SU-DHL-6 (cell line): ENCODE measurements around the gene NCBP3.

Experiments
- CTCF ChIP-seq: fragments of 200-600 bp; sonication (generic); IDR thresholded peaks from one replicate; pipeline ENCODE4 v1.5.1; 2017; ENCODE audit warnings: antibody characterized with exemption, mild to moderate bottlenecking, low read length, moderate library complexity; ENCODE audit not compliant: insufficient read depth, poor library complexity, severe bottlenecking
- EZH2phosphoT487 ChIP-seq: fragments of 200-600 bp; sonication (generic), shearing (Covaris generic); conservative IDR thresholded peaks from 2 replicates; pipeline ENCODE4 v1.6.1; 2018; ENCODE audit warnings: mild to moderate bottlenecking, antibody characterized with exemption, low read length, moderate library complexity, mixed read lengths

DNA sequence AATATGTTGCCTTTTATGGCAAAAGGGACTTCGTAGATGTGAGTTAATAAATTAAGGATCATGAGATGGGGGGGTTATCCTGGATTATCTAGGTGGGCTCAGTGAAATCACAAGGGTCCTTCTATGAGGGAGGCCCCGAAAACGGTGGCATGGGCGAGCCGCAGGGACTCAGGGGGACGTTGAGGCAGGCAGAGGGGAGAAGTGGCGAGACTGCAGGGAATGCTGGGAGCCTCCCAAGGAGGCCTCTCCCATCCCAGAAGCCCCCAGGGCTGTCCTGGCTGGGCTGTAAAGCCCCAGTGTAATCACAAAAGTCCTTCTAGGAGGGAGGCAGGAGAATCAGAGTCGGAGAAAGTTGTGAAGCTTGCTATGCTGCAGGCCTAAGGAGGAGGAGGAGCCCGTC is 80.1 kb downstream of the NCBP3 start:
- no peak for TF ChIP-seq EZH2phosphoT487
- no peak for TF ChIP-seq CTCF
